Chondrocyte (in vitro differentiated cells): ENCODE data around the gene SAE1. TPM values are rescaled to one million over a fixed set of nuclear protein-coding genes. Genes with fewer than 3 reads are reported as not detected.

Experiments
- DNase-seq: peaks from one replicate; pipeline ENCODE4 v3.0.0; 2021; ENCODE audit warnings: mixed read lengths, low spot score
- H3K27ac Mint-ChIP-seq: one replicate; pipeline ENCODE4 v1.8.0; 2021; ENCODE audit warnings: mild to moderate bottlenecking, moderate library complexity, mixed read lengths; ENCODE audit not compliant: unreplicated experiment
- H3K27me3 Mint-ChIP-seq: 2 replicates; pipeline ENCODE4 v1.8.0; 2021; ENCODE audit warnings: low read depth, mixed read lengths
- H3K36me3 Mint-ChIP-seq: 2 replicates; pipeline ENCODE4 v1.8.0; 2021; ENCODE audit warnings: low read depth, mixed read lengths
- H3K4me1 Mint-ChIP-seq: 2 replicates; pipeline ENCODE4 v1.8.0; 2021; ENCODE audit warnings: low read depth, mild to moderate bottlenecking, mixed read lengths
- H3K4me3 Mint-ChIP-seq: one replicate; pipeline ENCODE4 v1.8.0; 2021; ENCODE audit warnings: mild to moderate bottlenecking, moderate library complexity, mixed read lengths; ENCODE audit not compliant: unreplicated experiment
- H3K9me3 Mint-ChIP-seq: 2 replicates; pipeline ENCODE4 v1.8.0; 2021; ENCODE audit warnings: low read depth, mixed read lengths
- total RNA-seq: library from RNA; stranded (reverse); gene quantifications from 3 replicates; pipeline ENCODE4 v1.2.1, GENCODE V29; 2021
- TF ChIP-seq, protein P1 (sequence below): fragments of 200-600 bp; sonication (generic); IDR thresholded peaks from 2 replicates; pipeline ENCODE4 v1.5.0; 2021; ENCODE audit warnings: antibody characterized with exemption, mild to moderate bottlenecking, moderate library complexity

SAE1 gene
- total RNA-seq, 1 donor from 2014 or later = 91.2 TPM

DNA sequence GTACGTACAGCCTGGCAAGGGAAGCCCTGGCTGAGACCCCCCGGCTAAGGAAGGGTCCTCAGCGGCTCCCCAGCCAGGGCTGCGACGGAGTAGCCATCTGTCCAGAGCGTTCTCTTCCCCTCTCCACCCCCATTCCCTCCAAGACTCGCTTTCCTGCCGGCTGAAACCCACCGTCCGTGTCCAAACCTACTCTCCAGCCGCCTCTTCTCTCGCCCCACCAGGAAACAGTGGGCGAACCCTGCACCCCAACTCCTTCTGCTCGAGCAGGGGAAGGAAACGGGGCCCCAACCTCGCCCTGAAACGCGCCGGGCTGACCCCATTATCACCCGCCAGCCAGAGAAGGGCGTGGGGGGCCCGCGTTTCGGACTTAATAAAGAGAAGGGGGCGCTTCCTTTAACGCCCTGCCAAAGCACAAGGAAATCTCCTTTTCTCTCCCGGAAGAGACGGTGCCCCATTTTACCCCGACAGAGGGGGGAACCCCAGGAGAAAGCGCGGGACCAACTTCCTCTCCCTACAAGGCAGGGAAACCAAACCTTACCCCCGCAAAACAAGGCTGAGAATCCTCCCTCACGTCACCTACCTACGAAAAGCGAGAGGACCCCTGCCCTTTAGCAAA is 19.5 kb upstream of the SAE1 start:
- Mint-ChIP-seq H3K9me3 (no peaks in the 10 kb centered on the region), H3K27me3 (no peaks in the 10 kb centered on the region), H3K36me3 (peaks cover 13% of the 10 kb centered on the region), H3K4me3 (peak overlapping the region; percentile 96), H3K4me1 (peaks cover 53% of the 10 kb centered on the region), H3K27ac (peak overlapping the region; percentile 98)
- no peak for DNase-seq
- TF ChIP-seq, protein P1, sequence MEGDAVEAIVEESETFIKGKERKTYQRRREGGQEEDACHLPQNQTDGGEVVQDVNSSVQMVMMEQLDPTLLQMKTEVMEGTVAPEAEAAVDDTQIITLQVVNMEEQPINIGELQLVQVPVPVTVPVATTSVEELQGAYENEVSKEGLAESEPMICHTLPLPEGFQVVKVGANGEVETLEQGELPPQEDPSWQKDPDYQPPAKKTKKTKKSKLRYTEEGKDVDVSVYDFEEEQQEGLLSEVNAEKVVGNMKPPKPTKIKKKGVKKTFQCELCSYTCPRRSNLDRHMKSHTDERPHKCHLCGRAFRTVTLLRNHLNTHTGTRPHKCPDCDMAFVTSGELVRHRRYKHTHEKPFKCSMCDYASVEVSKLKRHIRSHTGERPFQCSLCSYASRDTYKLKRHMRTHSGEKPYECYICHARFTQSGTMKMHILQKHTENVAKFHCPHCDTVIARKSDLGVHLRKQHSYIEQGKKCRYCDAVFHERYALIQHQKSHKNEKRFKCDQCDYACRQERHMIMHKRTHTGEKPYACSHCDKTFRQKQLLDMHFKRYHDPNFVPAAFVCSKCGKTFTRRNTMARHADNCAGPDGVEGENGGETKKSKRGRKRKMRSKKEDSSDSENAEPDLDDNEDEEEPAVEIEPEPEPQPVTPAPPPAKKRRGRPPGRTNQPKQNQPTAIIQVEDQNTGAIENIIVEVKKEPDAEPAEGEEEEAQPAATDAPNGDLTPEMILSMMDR = no peak

DNA sequence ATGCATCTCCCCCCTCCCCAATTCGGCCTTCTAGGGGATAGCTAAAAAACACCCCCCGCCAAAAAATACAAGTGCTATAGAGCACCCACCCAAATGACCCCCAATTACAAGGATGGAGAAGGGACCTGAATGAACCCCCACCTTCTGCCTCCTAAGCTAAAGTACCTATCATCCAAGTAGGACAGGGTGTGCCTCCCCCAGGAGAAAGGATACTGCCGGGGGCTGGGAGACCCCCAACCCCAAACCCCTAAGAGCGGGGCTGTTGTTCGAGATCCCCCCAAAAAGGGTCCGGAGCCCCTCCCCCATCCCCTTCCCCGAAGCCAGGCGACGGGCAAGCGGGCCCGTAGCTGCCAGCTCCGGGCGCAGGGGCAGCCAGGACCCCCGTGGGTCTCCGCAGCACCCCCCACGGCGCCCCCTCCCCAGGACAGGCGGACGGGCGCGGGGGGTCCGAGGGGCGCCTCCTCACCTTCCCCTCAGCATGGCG is 18.9 kb upstream of the SAE1 start:
- H3K4me1 Mint-ChIP-seq = peaks cover 48% of the 10 kb centered on the region
- peak overlapping the region; percentile 100 for H3K27ac Mint-ChIP-seq
- no peaks in the 10 kb centered on the region for H3K9me3 Mint-ChIP-seq

DNA sequence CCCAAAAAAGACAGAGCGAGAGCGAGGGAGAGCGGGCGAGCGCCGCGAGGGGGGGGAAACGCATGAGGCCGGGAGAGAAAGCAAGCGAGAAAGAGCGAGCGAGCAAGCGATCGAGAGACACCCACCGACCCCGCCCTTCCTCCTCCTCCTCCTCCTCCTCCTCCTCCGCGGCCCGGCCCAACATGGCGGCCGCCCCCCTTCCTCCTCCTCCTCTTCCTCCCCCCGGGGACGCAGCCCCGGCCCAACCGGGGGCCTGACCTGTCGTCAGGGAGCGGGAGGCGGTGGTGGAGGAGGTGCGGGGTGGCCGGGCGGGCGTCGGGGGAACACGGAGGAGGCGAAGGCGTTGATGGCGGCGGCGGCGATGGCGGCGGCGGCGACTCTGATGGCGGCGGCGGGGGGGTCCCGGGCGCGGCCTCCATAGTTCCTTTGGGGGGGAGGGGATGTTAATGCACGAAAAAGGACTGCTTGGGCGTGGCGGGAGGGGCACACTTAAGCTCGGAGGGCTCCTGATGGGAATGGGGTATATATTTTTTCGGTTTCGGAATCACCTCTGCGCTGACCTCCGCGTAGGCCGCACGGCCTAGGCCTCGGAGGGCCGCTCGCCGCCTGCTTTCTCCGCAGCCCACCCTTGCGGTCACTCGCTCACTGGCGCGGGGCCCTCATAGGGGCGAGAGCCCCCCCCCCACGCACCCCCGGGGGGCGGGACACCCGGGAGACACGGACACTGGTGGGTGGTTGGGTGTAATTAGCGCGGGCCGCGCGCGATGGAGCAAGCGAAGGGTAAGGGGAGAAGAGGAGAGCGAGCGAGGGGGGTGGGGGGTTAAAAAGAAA is 18.3 kb upstream of the SAE1 start:
- H3K9me3 Mint-ChIP-seq = no peaks in the 10 kb centered on the region
- H3K27me3 Mint-ChIP-seq = no peaks in the 10 kb centered on the region
- peaks cover 13% of the 10 kb centered on the region for H3K36me3 Mint-ChIP-seq
- TF ChIP-seq, protein P1 = peak; percentile 13
- peaks cover 42% of the 10 kb centered on the region for H3K4me1 Mint-ChIP-seq
- H3K4me3 Mint-ChIP-seq = peak overlapping the region; percentile 96
- no peak for DNase-seq
- H3K27ac Mint-ChIP-seq = peak overlapping the region; percentile 100

More for the DNA sequence above, 18.9 kb upstream of the SAE1 start:
- peak overlapping the region; percentile 96 for H3K4me3 Mint-ChIP-seq
- no peaks in the 10 kb centered on the region for H3K27me3 Mint-ChIP-seq
- TF ChIP-seq, protein P1 = no peak
- peaks cover 13% of the 10 kb centered on the region for H3K36me3 Mint-ChIP-seq
- DNase-seq = no peak

DNA sequence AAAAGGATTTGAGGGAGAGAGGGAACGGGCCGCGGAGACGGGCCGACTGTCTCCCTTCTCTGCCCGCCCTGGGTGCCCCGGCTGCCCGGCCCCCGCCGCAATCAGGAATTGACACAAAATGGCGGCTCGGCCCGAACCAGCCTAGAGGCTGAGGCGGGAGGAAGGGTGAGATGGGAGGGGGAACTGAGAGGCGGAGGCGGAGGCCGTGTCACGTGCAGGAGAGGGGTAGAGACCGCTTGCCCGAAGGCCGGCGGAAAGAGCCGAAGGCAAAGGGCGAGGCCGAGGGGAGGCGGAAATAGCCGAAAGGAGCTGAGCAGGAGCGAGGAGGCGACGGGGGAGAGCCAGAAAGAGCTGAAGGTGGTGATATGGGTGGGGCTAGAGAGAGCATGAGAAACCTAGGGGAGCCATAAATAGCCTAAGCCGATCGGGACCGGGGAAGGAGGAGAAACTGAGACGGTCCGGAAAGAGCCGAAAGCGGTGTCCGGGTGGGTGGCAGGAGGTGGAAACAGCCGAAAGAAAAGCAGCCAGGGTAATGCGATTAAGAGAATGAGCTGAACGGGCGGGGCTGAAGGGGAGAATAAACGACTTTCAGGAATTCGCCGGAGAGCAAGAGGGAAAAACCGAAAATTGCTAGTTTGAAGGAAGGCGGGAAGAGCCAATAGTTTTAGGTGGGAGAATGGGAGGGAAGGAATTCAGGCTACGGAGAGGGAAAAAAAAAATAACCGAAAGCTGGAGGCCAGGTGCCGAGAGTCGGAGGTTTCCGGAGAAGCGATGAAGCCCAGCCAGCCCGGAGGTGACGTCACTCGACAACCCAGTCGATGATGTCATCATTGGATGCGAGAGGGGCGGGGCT is 17.4 kb upstream of the SAE1 start, which contains the start of gene ZC3H4:
ZC3H4 (minus strand) TSS at position 780 of the 853 bp plus-strand sequence. CDS start 1,192 bp downstream, outside the sequence.
- Mint-ChIP-seq H3K27me3 (no peaks in the 10 kb centered on the region), H3K4me1 (peaks cover 33% of the 10 kb centered on the region), H3K4me3 (peak within 1 kb of the TSS; percentile 96), H3K36me3 (peaks cover 13% of the 10 kb centered on the region), H3K27ac (peak within 1 kb of the TSS; percentile 100), H3K9me3 (no peaks in the 10 kb centered on the region)
- TF ChIP-seq, protein P1 = no peak
- DNase-seq = peak; percentile 100
